Articular chondrocyte of knee joint (primary cell): ENCODE measurements around the gene STX10. TPM values are rescaled to one million over a fixed set of nuclear protein-coding genes. Genes with fewer than 3 reads are reported as not detected.

ENCODE experiments used
- total RNA-seq: library from RNA; depleted of rRNA; stranded (reverse); fragments of >200 nt; gene quantifications from 2 replicates; pipeline ENCODE4 v1.2.3, GENCODE V29; 2012

Gene STX10
- 49.4 and 55.1 TPM in 2 replicates for total RNA-seq

DNA sequence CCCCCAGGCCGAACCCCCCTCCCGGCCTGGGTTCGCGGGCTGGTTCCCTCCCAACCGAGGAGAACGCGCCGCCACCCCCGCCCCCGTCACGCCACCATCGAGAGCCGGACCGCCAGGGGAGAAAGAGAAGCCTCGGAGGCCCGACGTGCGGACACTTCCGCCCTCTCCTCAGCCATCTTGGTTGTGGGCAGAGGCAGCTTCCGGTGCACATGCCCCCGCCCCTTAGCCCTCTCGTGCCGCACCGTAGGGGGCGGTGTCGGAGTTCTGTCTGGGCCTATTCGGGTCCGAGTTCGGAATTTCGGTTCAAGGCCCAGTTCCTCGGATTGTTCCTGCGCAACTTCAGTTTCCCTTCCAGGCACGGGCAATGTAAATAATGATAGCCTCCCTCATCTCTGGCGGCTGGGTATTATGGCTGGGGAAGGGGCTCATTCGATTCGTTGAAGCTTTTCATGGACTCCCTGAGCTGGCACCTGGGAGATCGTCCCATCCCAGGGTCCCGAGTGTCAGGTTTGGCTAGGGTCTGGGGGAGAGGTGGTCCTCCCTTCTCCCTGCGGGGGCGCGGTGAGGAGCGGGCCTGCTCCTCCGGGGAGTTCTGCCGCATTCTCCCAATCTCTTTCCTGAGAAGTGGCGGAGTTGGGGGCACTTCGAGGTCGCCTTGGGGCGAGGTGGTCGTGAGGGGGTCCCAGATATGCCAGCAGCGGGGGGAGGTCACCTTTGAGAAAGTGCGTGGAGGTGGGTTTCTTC is at the start of gene STX10, which contains the start of gene IER2:
TSS of gene STX10 (minus strand) at position 189 of the 744 bp plus-strand sequence. CDS start 202 bp downstream, outside the sequence.
TSS of gene IER2 (plus strand) at position 225 of the 744 bp plus-strand sequence. CDS start 2,776 bp downstream, outside the sequence.

DNA sequence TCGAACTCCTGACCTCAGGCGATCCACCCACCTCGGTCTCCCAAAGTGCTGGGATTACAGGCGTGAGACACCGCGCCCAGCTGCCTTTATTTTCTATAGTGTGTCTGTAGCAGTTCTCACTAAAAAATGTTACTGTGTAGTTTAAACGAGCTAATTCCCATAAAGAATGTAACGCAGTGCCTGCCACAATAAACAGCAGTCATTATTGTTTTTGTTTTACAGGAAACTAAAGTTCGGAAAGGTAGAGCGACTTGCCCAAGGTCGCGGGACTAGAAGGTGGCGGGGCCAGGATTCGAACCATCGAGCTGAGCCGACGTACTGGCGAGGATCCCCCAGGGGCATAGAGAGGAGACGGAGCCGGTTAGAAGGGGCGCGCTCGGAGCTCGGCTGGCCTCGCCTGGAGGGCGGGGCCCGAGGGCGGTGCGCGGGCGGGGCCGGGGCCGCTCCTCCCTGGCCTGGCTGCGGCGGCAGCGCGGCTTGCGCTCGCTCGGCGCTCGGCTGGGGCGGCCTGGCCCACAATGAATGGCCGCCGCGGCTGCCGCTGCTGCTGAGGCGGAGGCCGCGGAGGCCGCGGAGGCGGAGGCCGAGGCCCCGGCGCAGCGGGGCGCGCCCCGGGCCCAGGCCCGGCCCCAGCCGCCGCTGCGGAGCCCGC is 32.3 kb downstream of the STX10 start, which contains the start of gene NACC1:
TSS of gene NACC1 (plus strand) at position 493 of the 652 bp plus-strand sequence. CDS start 16,944 bp downstream, outside the sequence.

GRCh38 chr19:13116282-13117175 is 33.6 kb downstream of the STX10 start, which contains the start of gene TRMT1:
TRMT1 (minus strand) TSS chr19:13116740; CDS start chr19:13116399, 341 bp downstream.

GRCh38 chr19:13102666-13103580 is 47.3 kb downstream of the STX10 start, which contains the start of gene LYL1:
LYL1 (minus strand) TSS chr19:13102858; CDS start chr19:13101171, 1,687 bp downstream.

Other genes with a start within 250 kb of the STX10 start
- 0.22 TPM in 1 of 2 replicates, not detected in the other for gene SYCE2, start 231.1 kb downstream of the STX10 start, total RNA-seq
- gene FARSA, start 216.7 kb downstream of the STX10 start, total RNA-seq, result 28.4 and 31.1 TPM in 2 replicates
- gene CALR, start 211.8 kb downstream of the STX10 start, total RNA-seq, result 2,132 and 2,659 TPM in 2 replicates
- gene RAD23A, start 204.5 kb downstream of the STX10 start, total RNA-seq, result 49.3 and 58.9 TPM in 2 replicates
- gene GADD45GIP1, start 193.2 kb downstream of the STX10 start, total RNA-seq, result 23.0 and 23.5 TPM in 2 replicates
- gene DAND5, start 180.8 kb downstream of the STX10 start, total RNA-seq, result 0.11 TPM in 1 of 2 replicates, not detected in the other
- gene NFIX, start 154.9 kb downstream of the STX10 start, total RNA-seq, result 137 and 150 TPM in 2 replicates
- gene LYL1, start 47.5 kb downstream of the STX10 start, total RNA-seq, result 1.3 and 1.4 TPM in 2 replicates
- 18.8 and 21.3 TPM in 2 replicates for gene TRMT1, start 33.6 kb downstream of the STX10 start, total RNA-seq
- 37.5 and 39.7 TPM in 2 replicates for gene NACC1, start 32.1 kb downstream of the STX10 start, total RNA-seq
- gene IER2, start within 50 bp of the STX10 start, total RNA-seq, result 20.3 and 37.6 TPM in 2 replicates